GM12801 (cell line): ENCODE results near the gene ARMC3.

Experiments
- CTCF ChIP-seq: IDR thresholded peaks from one replicate; pipeline ENCODE4 v1.5.1; 2011; ENCODE audit warnings: control low read depth; ENCODE audit not compliant: insufficient read length; ENCODE audit errors: extremely low read depth

Gene ARMC3

GRCh38 chr10:23078114-23078513 lies 150.3 kb downstream of the ARMC3 start:
- no peak for TF ChIP-seq CTCF

- TF ChIP-seq CTCF: no peak
These were observed 151.8 kb downstream of the ARMC3 start for GRCh38 chr10:23079700-23080099.

- TF ChIP-seq CTCF: no peak
These were observed 152.4 kb downstream of the ARMC3 start for GRCh38 chr10:23080262-23080661.

GRCh38 chr10:23081221-23081750 lies 153.4 kb downstream of the ARMC3 start:
- no peak for TF ChIP-seq CTCF

GRCh38 chr10:23081891-23082290 lies 154.0 kb downstream of the ARMC3 start:
- TF ChIP-seq CTCF: no peak
